HL-60 (cell line): ENCODE measurements around the gene E4F1.

Experiments used
- CTCF ChIP-seq: IDR thresholded peaks from one replicate; pipeline ENCODE4 v1.5.1; 2011; ENCODE audit warnings: low read length, control low read depth, inconsistent platforms; ENCODE audit not compliant: insufficient read depth
- GABPA ChIP-seq: IDR thresholded peaks from 2 replicates; pipeline ENCODE4 v1.6.1; 2012; ENCODE audit warnings: low read depth
- POLR2AphosphoS5 ChIP-seq: IDR thresholded peaks from 2 replicates; pipeline ENCODE4 v1.6.1; 2012; ENCODE audit warnings: low read depth
- REST ChIP-seq: IDR thresholded peaks from 2 replicates; pipeline ENCODE4 v1.6.1; 2012; ENCODE audit warnings: low read depth; ENCODE audit not compliant: insufficient replicate concordance

GRCh38 chr16:2208308-2208707, 15.1 kb upstream of the E4F1 start:
- TF ChIP-seq CTCF (no peak), REST (no peak), POLR2AphosphoS5 (no peak), GABPA (no peak)
